ACC112 (cell line): ENCODE results near the gene CFAP70.

Source experiments
- H2AFZ ChIP-seq: fragments of 200-600 bp; sonication (generic); one replicate; pipeline ENCODE4 v1.6.0; 2017; ENCODE audit warnings: antibody characterized with exemption, low read length; ENCODE audit not compliant: unreplicated experiment
- H3K27ac ChIP-seq: fragments of 200-600 bp; sonication (generic); 2 replicates; pipeline ENCODE4 v1.5.1; 2014; ENCODE audit warnings: low read depth, mild to moderate bottlenecking, antibody characterized with exemption, low read length, moderate library complexity
- H3K27me3 ChIP-seq: fragments of 200-600 bp; sonication (generic); 2 replicates; pipeline ENCODE4 v1.6.1; 2014; ENCODE audit warnings: mild to moderate bottlenecking, antibody characterized with exemption, low read length, moderate library complexity, mixed read lengths; ENCODE audit not compliant: insufficient read depth
- H3K36me3 ChIP-seq: fragments of 200-600 bp; sonication (generic); 2 replicates; pipeline ENCODE4 v1.6.1; 2016; ENCODE audit warnings: mild to moderate bottlenecking, antibody characterized with exemption, low read length, moderate library complexity, mixed read lengths; ENCODE audit not compliant: insufficient read depth
- H3K4me1 ChIP-seq: fragments of 200-600 bp; sonication (generic); one replicate; pipeline ENCODE4 v1.6.1; 2016; ENCODE audit warnings: low read length, mixed read lengths; ENCODE audit not compliant: insufficient read depth, unreplicated experiment, control insufficient read depth
- H3K4me3 ChIP-seq: fragments of 200-600 bp; sonication (generic); 2 replicates; pipeline ENCODE4 v1.5.1; 2014; ENCODE audit warnings: mild to moderate bottlenecking, low read depth, low read length
- H3K79me2 ChIP-seq: fragments of 200-600 bp; sonication (generic); one replicate; pipeline ENCODE4 v1.6.0; 2016; ENCODE audit warnings: low read length; ENCODE audit not compliant: control insufficient read depth, unreplicated experiment, insufficient read depth

Gene CFAP70

DNA sequence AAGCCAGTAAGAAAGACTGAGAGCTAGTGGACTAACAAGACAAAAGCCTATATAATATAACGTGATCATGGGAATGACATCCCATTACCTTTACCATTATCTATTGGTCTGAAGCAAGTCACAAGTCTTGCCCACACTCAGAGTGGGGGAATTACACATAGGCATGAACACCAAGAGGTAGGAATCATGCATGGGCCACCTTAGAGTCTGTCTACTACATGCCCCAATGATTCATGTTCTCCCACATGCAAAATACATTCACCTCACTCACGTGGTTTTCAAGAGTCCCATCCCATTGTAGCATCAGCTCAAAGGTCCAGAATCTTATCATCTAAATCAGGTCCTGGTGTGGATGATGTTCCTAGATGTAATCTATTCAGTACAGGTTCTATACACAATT is 141.0 kb downstream of the CFAP70 start:
- H3K4me1 ChIP-seq: peaks cover 8% of the 10 kb centered on the region
- no peak overlapping the region for H2AFZ ChIP-seq
- H3K4me3 ChIP-seq: no peak overlapping the region
- peaks cover 19% of the 10 kb centered on the region for H3K36me3 ChIP-seq
- no peaks in the 10 kb centered on the region for H3K79me2 ChIP-seq
- no peak overlapping the region for H3K27ac ChIP-seq
- H3K27me3 ChIP-seq: no peaks in the 10 kb centered on the region

DNA sequence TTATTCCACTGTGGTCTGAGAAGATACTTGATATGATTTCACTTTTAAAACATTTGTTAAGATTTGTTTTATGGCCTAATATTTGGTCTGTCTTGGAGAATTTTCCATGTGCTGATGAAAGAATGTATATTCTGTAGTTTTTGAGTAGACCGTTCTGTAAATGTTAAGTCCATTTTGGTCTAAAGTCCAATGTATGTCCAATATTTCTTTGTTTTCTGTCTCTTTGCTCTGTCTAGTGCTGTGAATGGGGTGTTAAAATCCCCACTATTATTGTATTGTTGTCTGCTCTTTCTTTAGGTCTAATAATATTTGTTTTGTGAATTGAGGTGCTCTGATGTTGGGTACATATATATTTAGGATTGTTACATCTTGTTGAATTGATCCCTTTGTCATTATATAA is 142.9 kb downstream of the CFAP70 start:
- no peak overlapping the region for H2AFZ ChIP-seq
- no peak overlapping the region for H3K4me3 ChIP-seq
- no peak overlapping the region for H3K27ac ChIP-seq
- H3K4me1 ChIP-seq: peaks cover 8% of the 10 kb centered on the region
- H3K36me3 ChIP-seq: peaks cover 19% of the 10 kb centered on the region
- no peaks in the 10 kb centered on the region for H3K79me2 ChIP-seq
- no peaks in the 10 kb centered on the region for H3K27me3 ChIP-seq

DNA sequence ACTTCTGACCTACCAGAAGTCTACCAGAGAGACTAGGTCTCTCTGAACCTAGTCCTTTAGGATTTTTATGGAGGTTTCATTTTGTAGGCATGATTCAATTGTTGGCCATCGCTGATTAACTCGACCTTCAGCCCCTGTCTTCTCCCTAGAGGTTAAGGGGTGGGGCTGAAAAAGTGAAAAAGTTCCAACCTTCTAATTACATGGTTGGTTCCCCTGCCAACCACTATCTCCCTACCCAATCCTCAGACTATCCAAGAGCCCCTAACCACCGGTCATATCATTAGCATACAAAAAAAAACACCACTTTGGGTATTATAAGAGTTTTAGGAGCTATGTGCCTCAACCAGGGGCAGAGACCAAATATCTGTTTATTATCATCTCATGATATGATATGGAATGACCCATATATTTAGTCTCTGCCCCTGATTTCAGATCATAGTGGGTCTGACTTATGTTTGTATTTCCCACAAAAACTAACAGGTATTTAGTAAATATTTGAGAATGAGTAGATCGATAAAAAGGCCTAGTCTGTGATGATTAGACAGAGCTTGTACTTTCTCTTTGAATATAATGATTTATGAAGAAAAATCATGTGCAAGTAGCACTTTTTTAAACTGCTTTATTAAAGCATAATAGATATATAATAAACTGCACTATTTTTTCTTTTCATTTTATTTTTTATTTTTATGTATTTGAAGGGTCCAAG is 147.4 kb downstream of the CFAP70 start:
- Histone ChIP-seq H3K27ac (no peak overlapping the region), H2AFZ (no peak overlapping the region), H3K79me2 (no peaks in the 10 kb centered on the region), H3K36me3 (peaks cover 4% of the 10 kb centered on the region; the same call in 1 of the 2 replicates), H3K4me3 (no peak overlapping the region), H3K4me1 (no peaks in the 10 kb centered on the region), H3K27me3 (no peaks in the 10 kb centered on the region)

DNA sequence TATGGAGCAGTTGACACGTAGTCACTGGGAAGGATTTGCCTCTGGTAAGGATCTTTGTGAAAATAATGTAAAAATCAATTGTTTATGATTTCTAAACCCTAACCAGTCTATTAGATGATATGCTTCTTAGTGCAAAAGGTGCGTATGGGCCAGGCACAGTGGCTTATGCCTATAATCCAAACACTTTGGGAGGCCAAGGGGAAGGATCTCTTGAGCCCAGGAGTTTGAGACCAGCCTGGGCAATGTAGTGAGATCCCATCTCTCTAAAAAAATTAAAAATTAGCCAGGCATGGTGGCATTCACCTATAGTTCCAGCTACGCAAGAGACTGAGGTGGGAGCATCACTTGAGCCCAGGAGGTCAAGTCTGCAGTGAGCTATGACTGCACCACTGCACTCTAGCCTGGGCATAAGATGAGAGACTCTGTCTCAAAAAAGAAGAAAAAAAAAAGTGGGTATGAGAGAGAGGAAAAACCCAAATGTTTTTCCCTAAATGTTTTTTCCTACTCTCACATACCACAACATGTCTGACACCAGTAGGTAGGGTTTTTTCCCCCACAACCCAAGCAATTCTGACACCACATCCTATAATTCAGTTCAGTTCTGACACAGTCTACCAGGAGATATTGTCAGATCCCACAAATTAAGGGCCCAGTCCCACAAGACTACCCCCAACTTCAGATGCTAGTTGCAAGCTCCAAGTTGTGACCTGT is 148.1 kb downstream of the CFAP70 start:
- H3K27ac ChIP-seq: no peak overlapping the region
- H3K4me3 ChIP-seq: no peak overlapping the region
- H3K4me1 ChIP-seq: no peaks in the 10 kb centered on the region
- H2AFZ ChIP-seq: no peak overlapping the region
- H3K36me3 ChIP-seq: 0 out of 2 replicates have a peak, but pooled peaks cover under 1% of the 10 kb centered on the region
- no peaks in the 10 kb centered on the region for H3K27me3 ChIP-seq
- no peaks in the 10 kb centered on the region for H3K79me2 ChIP-seq

DNA sequence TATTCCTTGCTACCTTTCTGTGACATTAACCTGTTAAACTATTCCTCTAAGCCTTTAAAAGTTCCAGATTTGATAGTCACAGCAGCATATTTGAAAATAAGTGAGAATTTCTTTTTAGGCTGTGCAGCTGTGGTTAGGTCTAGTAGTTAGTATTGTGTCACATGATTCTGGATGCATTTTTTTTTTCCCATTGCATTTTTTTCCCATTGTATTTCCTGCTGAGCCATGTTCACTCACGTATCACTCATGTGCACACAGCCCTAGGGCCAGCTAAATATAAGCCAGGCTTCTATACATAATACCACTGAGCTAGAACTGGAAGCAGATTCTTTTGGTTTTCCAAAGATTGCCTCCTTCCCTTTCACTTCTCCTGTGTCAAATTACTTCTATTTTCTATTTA is 149.0 kb downstream of the CFAP70 start:
- H3K4me1 ChIP-seq: no peaks in the 10 kb centered on the region
- H3K27me3 ChIP-seq: no peaks in the 10 kb centered on the region
- no peaks in the 10 kb centered on the region for H3K36me3 ChIP-seq
- no peak overlapping the region for H2AFZ ChIP-seq
- no peaks in the 10 kb centered on the region for H3K79me2 ChIP-seq
- no peak overlapping the region for H3K4me3 ChIP-seq
- no peak overlapping the region for H3K27ac ChIP-seq

DNA sequence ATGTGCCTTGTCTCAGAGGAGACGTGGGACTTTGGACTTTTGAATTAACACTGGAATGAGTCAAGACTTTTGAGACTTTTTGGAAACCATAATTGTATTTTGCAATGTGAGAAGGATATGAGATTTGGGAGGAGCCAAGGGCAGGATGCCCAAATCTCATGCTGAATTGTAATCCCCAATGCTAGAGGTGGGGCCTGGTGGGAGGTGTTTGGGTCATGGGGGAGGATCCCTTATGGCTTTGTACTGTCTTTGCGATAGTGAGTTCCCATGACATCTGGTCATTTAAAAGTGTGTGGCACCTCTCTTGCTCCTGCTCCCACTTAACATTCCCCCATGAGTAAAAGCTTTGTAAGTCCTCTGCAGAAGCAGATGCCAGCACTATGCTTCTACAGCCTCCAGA is 150.8 kb downstream of the CFAP70 start:
- no peaks in the 10 kb centered on the region for H3K79me2 ChIP-seq
- H3K27ac ChIP-seq: no peak overlapping the region
- no peak overlapping the region for H2AFZ ChIP-seq
- H3K4me3 ChIP-seq: no peak overlapping the region
- H3K4me1 ChIP-seq: peaks cover 3% of the 10 kb centered on the region
- H3K36me3 ChIP-seq: no peaks in the 10 kb centered on the region
- H3K27me3 ChIP-seq: no peaks in the 10 kb centered on the region

DNA sequence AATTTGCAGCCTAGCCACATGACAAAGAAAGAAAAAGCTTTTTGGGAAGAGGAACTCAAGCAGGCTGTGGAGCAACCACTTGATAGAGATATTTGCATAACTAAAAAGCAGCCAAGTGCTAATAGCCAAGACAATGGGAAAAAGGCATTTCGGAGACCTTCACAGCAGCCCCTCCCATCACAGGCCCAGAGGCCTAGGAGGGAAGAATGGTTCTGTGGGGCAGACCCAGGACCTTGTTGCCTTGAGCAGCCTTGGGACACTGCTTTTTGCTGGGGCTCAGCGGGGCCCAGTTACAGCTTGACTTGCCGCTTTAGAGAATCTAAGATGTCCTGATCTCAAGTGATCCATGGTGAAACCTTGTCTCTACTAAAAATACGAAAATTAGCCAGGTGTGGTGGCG is 152.3 kb downstream of the CFAP70 start:
- H3K27ac ChIP-seq: no peak overlapping the region
- H3K79me2 ChIP-seq: no peaks in the 10 kb centered on the region
- no peaks in the 10 kb centered on the region for H3K27me3 ChIP-seq
- H2AFZ ChIP-seq: no peak overlapping the region
- H3K4me3 ChIP-seq: no peak overlapping the region
- H3K4me1 ChIP-seq: peaks cover 3% of the 10 kb centered on the region
- H3K36me3 ChIP-seq: no peaks in the 10 kb centered on the region

DNA sequence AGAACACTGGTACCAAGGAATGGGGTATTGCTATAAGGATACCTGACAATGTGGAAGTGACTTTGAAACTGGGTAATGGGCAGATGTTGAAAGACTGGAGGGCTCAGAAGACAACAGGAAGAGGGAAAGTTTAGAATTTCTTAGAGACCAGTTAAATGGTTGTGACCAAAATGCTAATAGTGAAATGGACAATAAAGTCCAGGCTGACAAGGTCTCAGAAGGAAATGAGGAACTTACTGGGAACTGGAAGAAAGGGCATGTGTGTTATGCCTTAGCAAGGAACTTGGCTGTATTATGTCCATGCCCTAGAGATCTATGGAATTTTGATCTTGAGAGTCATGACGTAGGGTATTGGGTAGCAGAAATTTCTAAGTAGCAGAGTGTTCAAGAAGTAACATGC is 152.8 kb downstream of the CFAP70 start:
- peaks cover 3% of the 10 kb centered on the region for H3K4me1 ChIP-seq
- H3K27me3 ChIP-seq: no peaks in the 10 kb centered on the region

DNA sequence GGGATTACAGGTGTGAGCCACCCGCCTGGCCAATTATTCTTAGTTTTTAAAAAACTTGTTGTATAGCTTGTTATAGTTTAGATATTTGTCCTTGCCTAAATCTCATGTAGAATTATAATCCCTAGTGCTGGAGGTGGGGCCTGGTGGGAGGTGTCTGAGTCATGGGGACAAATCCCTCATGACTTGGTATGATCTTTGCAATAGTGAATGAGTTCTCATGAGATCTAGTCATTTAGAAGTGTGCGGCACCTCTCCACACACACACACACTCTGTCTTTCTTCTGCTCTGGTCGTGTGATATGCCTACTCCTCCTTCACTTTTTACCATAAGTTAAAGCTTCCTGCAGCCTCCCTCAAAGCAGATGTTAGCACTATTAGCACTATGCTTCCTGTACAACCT is 153.6 kb downstream of the CFAP70 start:
- Histone ChIP-seq H3K36me3 (peaks cover 4% of the 10 kb centered on the region; the same call in 1 of the 2 replicates), H3K27ac (no peak overlapping the region), H3K4me1 (peaks cover 3% of the 10 kb centered on the region)

More for the DNA sequence above, 152.8 kb downstream of the CFAP70 start:
- Histone ChIP-seq H3K4me3 (no peak overlapping the region), H2AFZ (no peak overlapping the region), H3K36me3 (peaks cover 3% of the 10 kb centered on the region; the same call in 1 of the 2 replicates), H3K27ac (no peak overlapping the region), H3K79me2 (no peaks in the 10 kb centered on the region)

More for the DNA sequence above, 153.6 kb downstream of the CFAP70 start:
- Histone ChIP-seq H3K27me3 (no peaks in the 10 kb centered on the region), H3K4me3 (no peak overlapping the region), H3K79me2 (no peaks in the 10 kb centered on the region), H2AFZ (no peak overlapping the region)
